Left forelimb (tissue), 1 donor: ENCODE results near the gene PHF3.
"Not testable (repeated sequence)": the region's sequence is repeated elsewhere in the genome, so short reads cannot be mapped to it uniquely, and the experiment has no call there.

Experiments used
- DNase-seq: peaks from one replicate; pipeline ENCODE4 v3.0.0-alpha.2; 2018; ENCODE audit warnings: low spot score

PHF3 gene

GRCh38 chr6:63709148-63709547 is 73.5 kb downstream of the PHF3 start:
- DNase-seq, result no peak

- DNase-seq, result no peak
Observed at GRCh38 chr6:63713332-63713731, 77.7 kb downstream of the PHF3 start.

- no peak for DNase-seq
Observed at GRCh38 chr6:63714091-63714490, 78.5 kb downstream of the PHF3 start.

- DNase-seq, result no peak
Observed at GRCh38 chr6:63716169-63716568, 80.6 kb downstream of the PHF3 start.

- no peak for DNase-seq
Observed at GRCh38 chr6:63721181-63721580, 85.6 kb downstream of the PHF3 start.

GRCh38 chr6:63724721-63725120 is 89.1 kb downstream of the PHF3 start:
- no peak for DNase-seq

GRCh38 chr6:63730311-63730710 is 94.7 kb downstream of the PHF3 start:
- DNase-seq, result no peak

- no peak for DNase-seq
Observed at GRCh38 chr6:63731930-63732329, 96.3 kb downstream of the PHF3 start.

- DNase-seq, result no peak
Observed at GRCh38 chr6:63732336-63732735, 96.7 kb downstream of the PHF3 start.

GRCh38 chr6:63734923-63735322 is 99.3 kb downstream of the PHF3 start:
- no peak for DNase-seq

- DNase-seq, result not testable (repeated sequence)
Observed at GRCh38 chr6:63738190-63738589, 102.6 kb downstream of the PHF3 start.

GRCh38 chr6:63739094-63739687 is 103.6 kb downstream of the PHF3 start:
- DNase-seq, result no peak

GRCh38 chr6:63740709-63741108 is 105.1 kb downstream of the PHF3 start:
- no peak for DNase-seq

- DNase-seq, result no peak
Observed at GRCh38 chr6:63742060-63742459, 106.5 kb downstream of the PHF3 start.

- no peak for DNase-seq
Observed at GRCh38 chr6:63743691-63744090, 108.1 kb downstream of the PHF3 start.

- no peak for DNase-seq
Observed at GRCh38 chr6:63744810-63745209, 109.2 kb downstream of the PHF3 start.

GRCh38 chr6:63745784-63746183 is 110.2 kb downstream of the PHF3 start:
- DNase-seq, result no peak

- no peak for DNase-seq
Observed at GRCh38 chr6:63750400-63750799, 114.8 kb downstream of the PHF3 start.

- DNase-seq, result not testable (repeated sequence)
Observed at GRCh38 chr6:63757275-63757674, 121.7 kb downstream of the PHF3 start.

- no peak for DNase-seq
Observed at GRCh38 chr6:63757826-63758225, 122.2 kb downstream of the PHF3 start.

- DNase-seq, result no peak
Observed at GRCh38 chr6:63759605-63760105, 124.1 kb downstream of the PHF3 start.

- no peak for DNase-seq
Observed at GRCh38 chr6:63760199-63760598, 124.6 kb downstream of the PHF3 start.

GRCh38 chr6:63764318-63764916 is 128.8 kb downstream of the PHF3 start:
- no peak for DNase-seq
